Stimulated activated CD8-positive, alpha-beta memory T cell treated with anti-CD3 and anti-CD28 coated beads, Interleukin-2, amount 100 ng/mL, for 1 hour (primary cell): Measurements from ENCODE around the gene CLEC18C.
"Not testable (repeated sequence)": the region's sequence is repeated elsewhere in the genome, so short reads cannot be mapped to it uniquely, and the experiment has no call there.

Experiments
- DNase-seq, 2 donors: peaks; one replicate each; pipeline ENCODE4 v3.0.0-alpha.2; 2020; ENCODE audit warnings: low read depth in 2 of 2

CLEC18C gene

GRCh38 chr16:70173212-70173837, at the start of gene CLEC18C:
Gene CLEC18C (plus strand): TSS chr16:70173787. CDS start chr16:70174279, 492 bp downstream.
- not testable (repeated sequence) for DNase-seq

- DNase-seq, result not testable (repeated sequence)
Measured at GRCh38 chr16:70123822-70124221, 49.8 kb upstream of the CLEC18C start.

GRCh38 chr16:70126226-70126625, 47.4 kb upstream of the CLEC18C start:
- DNase-seq, result not testable (repeated sequence)

GRCh38 chr16:70127706-70128105, 45.9 kb upstream of the CLEC18C start:
- not testable (repeated sequence) for DNase-seq

- DNase-seq, result not testable (repeated sequence)
Measured at GRCh38 chr16:70128844-70129243, 44.7 kb upstream of the CLEC18C start.

GRCh38 chr16:70135796-70136195, 37.8 kb upstream of the CLEC18C start:
- DNase-seq, result not testable (repeated sequence)

- not testable (repeated sequence) for DNase-seq
Measured at GRCh38 chr16:70136595-70136994, 37.0 kb upstream of the CLEC18C start.

- DNase-seq, result not testable (repeated sequence)
Measured at GRCh38 chr16:70142739-70143138, 30.8 kb upstream of the CLEC18C start.

GRCh38 chr16:70143231-70143895, 30.2 kb upstream of the CLEC18C start:
- not testable (repeated sequence) for DNase-seq

- DNase-seq, result not testable (repeated sequence)
Measured at GRCh38 chr16:70147853-70148252, 25.7 kb upstream of the CLEC18C start.

GRCh38 chr16:70148453-70148852, 25.1 kb upstream of the CLEC18C start:
- DNase-seq, result not testable (repeated sequence)

GRCh38 chr16:70149296-70149695, 24.3 kb upstream of the CLEC18C start:
- DNase-seq, result not testable (repeated sequence)

GRCh38 chr16:70151391-70151790, 22.2 kb upstream of the CLEC18C start:
- DNase-seq, result no peak

GRCh38 chr16:70151941-70152509, 21.6 kb upstream of the CLEC18C start:
- no peak for DNase-seq

GRCh38 chr16:70152578-70153302, 20.8 kb upstream of the CLEC18C start:
- no peak for DNase-seq

GRCh38 chr16:70154736-70155135, 18.9 kb upstream of the CLEC18C start:
- not testable (repeated sequence) for DNase-seq

GRCh38 chr16:70156207-70156978, 17.2 kb upstream of the CLEC18C start:
- no peak for DNase-seq

GRCh38 chr16:70157105-70157476, 16.5 kb upstream of the CLEC18C start:
- DNase-seq, result no peak

GRCh38 chr16:70157477-70158260, 15.9 kb upstream of the CLEC18C start:
- no peak for DNase-seq

- DNase-seq, result no peak
Measured at GRCh38 chr16:70158261-70158939, 15.2 kb upstream of the CLEC18C start.
